Prostate gland (tissue), 2 donors: ENCODE data around the gene MAMSTR. TPM values are rescaled to one million over a fixed set of nuclear protein-coding genes. Genes with fewer than 3 reads are reported as not detected.
"Not testable (repeated sequence)": the region's sequence is repeated elsewhere in the genome, so short reads cannot be mapped to it uniquely, and the experiment has no call there.

Source experiments
- DNase-seq: peaks from one replicate; pipeline ENCODE4 v3.0.0-alpha.2; 2019; ENCODE audit warnings: low spot score
- H3K27ac ChIP-seq, 2 donors: fragments of 200-600 bp; sonication (generic); 2 replicates each; pipeline ENCODE4 v1.5.1; 2017 to 2019
- H3K27me3 ChIP-seq: fragments of 200-600 bp; sonication (generic); replicated peaks from 2 replicates; pipeline ENCODE4 v1.5.1; 2019; ENCODE audit not compliant: insufficient read depth
- H3K36me3 ChIP-seq, 2 donors: fragments of 200-600 bp; sonication (generic); 1 replicate in 1 of 2; 2 replicates in 1 of 2; pipeline versions ENCODE4 v1.5.1 to v1.8.1; 2017 to 2019
- H3K4me1 ChIP-seq: fragments of 200-600 bp; sonication (generic); replicated peaks from 2 replicates; pipeline ENCODE4 v1.5.1; 2019
- H3K4me3 ChIP-seq, 2 donors: fragments of 200-600 bp; sonication (generic); 2 replicates each; pipeline ENCODE4 v1.5.1; 2017 to 2019
- H3K9me3 ChIP-seq: fragments of 200-600 bp; sonication (generic); 2 replicates; pipeline ENCODE4 v1.5.1; 2017
- CTCF ChIP-seq, 4 experiments: fragments of 200-600 bp in 2 of 4; fragments of 450-650 bp in 2 of 4; sonication (generic) in 2 of 4; IDR thresholded peaks; 1 replicate in 3 of 4; 2 replicates in 1 of 4; pipeline ENCODE4 v1.5.1; 2016 to 2019; ENCODE audit warnings: antibody characterized with exemption in 4 of 4, mild to moderate bottlenecking in 2 of 4, moderate library complexity in 2 of 4
- POLR2A ChIP-seq: fragments of 450-650 bp; IDR thresholded peaks from one replicate; pipeline ENCODE4 v1.6.1; 2016; ENCODE audit warnings: antibody characterized with exemption, mild to moderate bottlenecking
- POLR2AphosphoS5 ChIP-seq: sonication (generic); formaldehyde crosslinking; IDR thresholded peaks from one replicate; pipeline ENCODE4 v1.6.1; 2017; ENCODE audit warnings: antibody characterized with exemption
- WGBS: methylation state at CpG from one replicate; pipeline ENCODE4 v1.1.5; 2018; 5-methylcytosine and 5-hydroxymethylcytosine counted together
- intact Hi-C: fragments of 100-400 bp; cut with DNase I; formaldehyde crosslinking; loops from one replicate; pipeline ENCODE4 v1.14.2; 2022
- total RNA-seq, 2 donors: library from RNA; depleted of rRNA; stranded (reverse); fragments of >200 nt; gene quantifications; one replicate each; pipeline ENCODE4 v1.1.0, GENCODE V29; 2016

Gene MAMSTR
- total RNA-seq, 2 donors from 2014 or later, result 2.6 to 13.9 TPM

DNA sequence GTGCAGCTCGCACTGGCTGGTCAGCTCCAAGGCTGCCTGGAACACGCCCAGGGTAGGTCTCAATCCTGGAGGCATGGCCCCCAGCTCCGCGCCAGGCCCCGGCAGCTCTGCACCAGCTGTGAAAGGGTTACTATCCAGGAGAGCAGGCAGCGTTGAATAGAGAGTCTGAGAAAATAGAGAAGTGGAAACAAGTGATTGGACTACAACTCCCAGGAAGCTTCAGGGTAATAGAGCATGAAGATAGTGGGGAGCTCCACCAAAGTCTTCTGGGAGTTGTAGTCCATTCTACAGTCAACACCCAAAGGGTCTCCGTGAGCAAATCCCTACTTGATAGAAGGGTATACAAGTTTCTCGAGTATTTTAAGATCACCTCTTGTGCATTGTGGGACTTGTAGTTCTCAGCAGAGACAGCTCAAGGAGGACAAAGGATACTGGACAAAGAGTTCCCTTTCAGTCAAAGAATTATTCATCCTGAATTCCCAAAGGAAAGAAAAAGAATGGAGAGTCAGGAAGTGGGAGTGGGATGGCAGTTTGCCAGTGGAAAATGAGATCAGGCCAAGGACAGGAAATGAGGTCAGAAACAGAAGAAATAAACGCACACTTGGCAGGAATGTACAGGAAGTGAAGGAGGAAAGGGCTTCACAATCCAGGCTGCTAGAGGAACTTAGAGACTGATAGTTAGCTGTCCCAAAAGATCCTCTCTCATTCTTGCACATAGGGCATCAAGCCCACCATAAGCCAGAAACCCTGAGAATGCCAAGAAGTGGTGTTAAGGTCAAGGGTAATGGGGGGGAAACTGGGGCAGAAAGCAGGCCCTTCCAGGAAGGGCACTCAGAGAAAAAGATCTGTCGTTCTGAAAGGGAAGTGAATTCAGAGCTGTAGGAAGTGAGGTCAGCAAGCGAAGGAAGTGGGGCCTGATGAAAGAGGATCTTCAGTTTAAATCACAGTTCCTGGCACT lies 5.5 kb upstream of the MAMSTR start:
- no peaks in the 10 kb centered on the region for H3K4me1 ChIP-seq
- H3K4me3 ChIP-seq, result no peak overlapping the region
- no peaks in the 10 kb centered on the region for H3K9me3 ChIP-seq
- WGBS, result 54% methylated on average over 11 of the region's 11 CpGs
- peak overlapping the region in 1 of 2 donors; percentile 26 for H3K27ac ChIP-seq
- intact Hi-C loops, result no loop called here
- no peak for DNase-seq
- no peaks in the 10 kb centered on the region for H3K36me3 ChIP-seq
- TF ChIP-seq POLR2A (no peak), POLR2AphosphoS5 (peak; percentile 37)
- no peaks in the 10 kb centered on the region for H3K27me3 ChIP-seq

GRCh38 chr19:48722196-48722708 lies 2.7 kb upstream of the MAMSTR start:
- no peak for TF ChIP-seq CTCF (IDR thresholded peaks at IDR 0.05)
- no peak for TF ChIP-seq POLR2A
- no peak for TF ChIP-seq POLR2AphosphoS5
- Histone ChIP-seq H3K27me3 (no peaks in the 10 kb centered on the region), H3K4me3 (no peak overlapping the region), H3K36me3 (no peaks in the 10 kb centered on the region), H3K9me3 (no peaks in the 10 kb centered on the region), H3K27ac (no peak overlapping the region), H3K4me1 (no peaks in the 10 kb centered on the region)
- DNase-seq, result no peak
- intact Hi-C loops, result no loop called here
- WGBS, result 87% methylated on average over 11 of the region's 11 CpGs

GRCh38 chr19:48720613-48721296 lies 1.2 kb upstream of the MAMSTR start:
- TF ChIP-seq POLR2AphosphoS5 (peak; percentile 96), POLR2A (no peak), CTCF (IDR thresholded peaks at IDR 0.05) (peak in 1 of 4 experiments; percentile 32)
- peak; percentile 99 for DNase-seq
- intact Hi-C loops, result no loop called here
- Histone ChIP-seq H3K4me1 (peaks cover 4% of the 10 kb centered on the region), H3K27ac (peak overlapping the region; percentile 72 to 90), H3K9me3 (no peaks in the 10 kb centered on the region), H3K27me3 (no peaks in the 10 kb centered on the region), H3K36me3 (no peaks in the 10 kb centered on the region), H3K4me3 (peak overlapping the region; percentile 33 to 56)
- WGBS, result 12% methylated on average over 42 of the region's 42 CpGs

DNA sequence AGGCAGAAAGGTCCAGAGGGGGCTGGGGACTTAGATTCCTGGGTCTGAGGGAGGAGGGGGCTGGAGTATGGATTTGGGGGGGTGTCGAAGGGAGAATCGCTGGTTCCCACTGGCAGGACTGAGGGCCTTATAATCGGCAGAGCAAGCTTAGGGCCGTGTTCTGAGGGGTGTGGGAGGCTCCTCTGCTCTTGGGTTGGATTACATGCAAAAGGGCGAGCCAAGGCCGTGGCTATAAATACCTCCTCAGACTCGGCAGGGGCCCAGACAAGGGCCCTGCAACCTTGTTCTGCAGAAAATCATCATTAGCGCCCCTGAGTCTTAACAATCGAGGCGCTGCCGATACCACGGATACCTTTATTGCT lies 707 bp upstream of the MAMSTR start:
- WGBS, result 12% methylated on average over 12 of the region's 12 CpGs
- no peak for DNase-seq
- intact Hi-C loops, result no loop called here
- TF ChIP-seq POLR2A, result no peak
- no peak for TF ChIP-seq POLR2AphosphoS5
- Histone ChIP-seq H3K4me1 (peaks cover 7% of the 10 kb centered on the region), H3K27me3 (no peaks in the 10 kb centered on the region), H3K9me3 (no peaks in the 10 kb centered on the region), H3K36me3 (no peaks in the 10 kb centered on the region), H3K4me3 (peak overlapping the region in 1 of 2 donors; percentile 56), H3K27ac (peak overlapping the region; percentile 72 to 90)

GRCh38 chr19:48718711-48719231 lies 754 bp downstream of the MAMSTR start:
- intact Hi-C loops, result no loop called here
- 70% methylated on average over 15 of the region's 15 CpGs for WGBS

GRCh38 chr19:48718106-48718505 lies 1.4 kb downstream of the MAMSTR start:
- H3K27ac ChIP-seq, result not testable (repeated sequence)
- 95% methylated on average over 13 of the region's 13 CpGs for WGBS

More at GRCh38 chr19:48718711-48719231, 754 bp downstream of the MAMSTR start:
- Histone ChIP-seq H3K36me3 (no peaks in the 10 kb centered on the region), H3K27ac (no peak overlapping the region), H3K4me3 (no peak overlapping the region), H3K27me3 (no peaks in the 10 kb centered on the region), H3K9me3 (no peaks in the 10 kb centered on the region), H3K4me1 (peaks cover 8% of the 10 kb centered on the region)
- no peak for DNase-seq
- TF ChIP-seq CTCF (IDR thresholded peaks at IDR 0.05) (no peak), POLR2A (no peak), POLR2AphosphoS5 (no peak)

More at GRCh38 chr19:48718106-48718505, 1.4 kb downstream of the MAMSTR start:
- H3K4me1 ChIP-seq, H3K9me3 ChIP-seq, H3K4me3 ChIP-seq, intact Hi-C loops, DNase-seq, H3K36me3 ChIP-seq, H3K27me3 ChIP-seq: not testable (repeated sequence)
